Left forelimb (tissue), 1 donor: ENCODE measurements around the gene PI4K2B.
"Not testable (repeated sequence)": the region's sequence is repeated elsewhere in the genome, so short reads cannot be mapped to it uniquely, and the experiment has no call there.

Experiments used
- DNase-seq: peaks from one replicate; pipeline ENCODE4 v3.0.0-alpha.2; 2018; ENCODE audit warnings: low spot score

The PI4K2B gene

DNA sequence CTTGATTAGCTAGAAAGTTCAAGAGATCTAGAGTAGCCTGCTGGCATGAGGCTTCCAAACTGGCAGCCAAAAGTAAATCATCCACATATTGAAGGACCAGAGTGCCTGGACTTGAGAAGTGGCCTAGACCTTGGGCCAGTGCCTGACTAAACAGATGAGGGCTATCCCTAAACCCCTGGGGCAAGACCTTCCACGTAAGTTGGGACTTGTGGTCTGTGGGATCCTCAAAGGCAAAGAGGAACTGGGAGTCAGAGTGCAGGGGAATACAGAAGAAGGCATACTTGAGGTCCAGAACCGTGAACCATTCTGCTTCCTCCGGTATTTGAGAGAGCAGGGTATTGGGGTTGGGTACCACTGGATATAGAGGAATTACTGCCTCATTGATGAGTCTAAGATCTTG is 8.4 kb downstream of the PI4K2B start:
- DNase-seq: not testable (repeated sequence)

- DNase-seq: no peak
These were observed 11.3 kb downstream of the PI4K2B start for GRCh38 chr4:25245181-25245580.

DNA sequence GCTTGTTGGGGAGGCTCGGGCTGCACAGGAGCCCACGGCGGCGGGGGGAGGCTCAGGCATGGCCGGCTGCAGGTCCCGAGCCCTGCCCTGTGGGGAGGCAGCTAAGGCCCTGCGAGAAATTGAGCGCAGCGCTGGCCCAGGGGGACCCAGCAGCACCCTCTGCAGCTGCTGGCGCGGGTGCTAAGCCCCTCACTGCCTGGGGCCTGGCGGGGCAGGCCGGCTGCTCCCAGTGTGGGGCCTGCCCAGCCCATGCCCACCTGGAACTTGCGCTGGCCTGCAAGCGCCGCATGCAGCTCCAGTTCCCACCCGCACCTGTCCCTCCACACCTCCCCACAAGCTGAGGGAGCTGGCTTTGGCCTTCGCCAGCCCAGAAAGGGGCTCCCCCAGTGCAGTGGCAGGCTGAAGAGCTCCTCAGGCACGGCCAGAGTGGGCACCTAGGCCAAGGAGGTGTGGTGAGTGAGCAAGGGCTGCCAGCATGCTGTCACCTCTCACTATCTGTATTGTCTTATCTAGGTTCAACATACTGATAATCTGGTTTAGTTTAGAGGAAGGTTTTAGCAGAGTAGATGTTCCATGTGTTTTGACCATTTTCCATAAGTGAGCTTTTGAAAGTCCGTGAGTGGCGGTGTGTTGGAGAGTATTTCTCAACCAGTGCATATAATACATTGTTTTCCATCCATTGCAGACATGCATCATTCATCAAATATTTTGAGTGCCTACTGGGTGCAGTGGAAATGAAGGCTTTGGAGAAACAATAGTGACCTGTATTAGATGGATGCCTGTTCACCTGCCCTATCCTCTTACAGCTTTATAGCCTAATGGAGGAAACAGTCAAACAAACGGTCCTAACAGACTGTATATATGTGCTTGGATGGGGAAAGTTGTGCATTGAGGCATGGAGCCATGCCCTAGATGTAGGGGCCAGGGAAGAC is 13.1 kb downstream of the PI4K2B start:
- DNase-seq: no peak

DNA sequence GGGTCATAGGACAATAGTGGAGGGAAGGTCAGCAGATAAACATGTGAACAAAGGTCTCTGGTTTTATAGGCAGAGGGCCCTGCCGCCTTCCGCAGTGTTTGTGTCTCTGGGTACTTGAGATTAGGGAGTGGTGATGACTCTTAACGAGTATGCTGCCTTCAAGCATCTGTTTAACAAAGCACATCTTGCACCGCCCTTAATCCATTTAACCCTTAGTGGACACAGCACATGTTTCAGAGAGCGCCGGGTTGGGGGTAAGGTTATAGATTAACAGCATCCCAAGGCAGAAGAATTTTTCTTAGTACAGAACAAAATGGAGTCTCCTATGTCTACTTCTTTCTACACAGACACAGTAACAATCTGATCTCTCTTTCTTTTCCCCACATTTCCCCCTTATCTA is 15.0 kb downstream of the PI4K2B start:
- DNase-seq: not testable (repeated sequence)

- not testable (repeated sequence) for DNase-seq
These were observed 15.7 kb downstream of the PI4K2B start for GRCh38 chr4:25249494-25249893.

DNA sequence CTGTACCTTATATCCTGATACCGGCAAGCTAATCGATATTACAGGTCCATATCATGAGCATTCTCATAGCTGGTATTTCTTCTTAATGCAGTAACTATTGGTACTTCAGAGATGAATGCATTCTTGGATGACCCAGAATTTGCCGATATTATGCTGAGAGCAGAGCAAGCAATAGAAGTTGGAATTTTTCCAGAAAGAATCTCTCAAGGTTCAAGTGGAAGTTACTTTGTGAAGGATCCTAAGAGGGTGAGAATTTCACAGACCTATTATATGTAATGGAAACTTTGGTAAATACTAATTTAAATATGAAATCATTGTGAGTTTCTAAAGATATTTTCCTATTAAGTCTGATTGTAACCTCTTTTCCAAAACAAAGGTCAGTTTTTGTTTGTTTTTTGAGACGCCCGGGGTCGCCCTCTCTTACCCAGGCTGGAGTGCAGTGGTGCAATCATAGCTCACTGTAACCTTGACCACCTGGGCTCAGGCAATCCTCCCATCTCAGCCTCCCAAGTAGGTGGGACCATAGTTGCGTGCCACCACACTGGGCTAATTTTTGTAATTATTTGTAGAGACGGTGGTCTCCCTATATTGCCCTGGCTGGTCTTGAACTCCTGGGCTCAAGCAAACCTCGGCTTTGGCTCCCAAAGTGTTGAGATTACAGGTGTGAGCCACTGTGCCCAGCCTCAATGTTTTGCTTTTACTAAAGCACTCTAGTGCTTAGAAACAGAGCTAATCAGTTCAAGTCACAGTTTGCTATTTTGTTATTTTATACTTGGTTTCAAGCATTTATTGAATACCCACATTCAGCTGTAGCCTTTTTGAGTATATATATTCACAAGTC is 18.6 kb downstream of the PI4K2B start:
- no peak for DNase-seq

DNA sequence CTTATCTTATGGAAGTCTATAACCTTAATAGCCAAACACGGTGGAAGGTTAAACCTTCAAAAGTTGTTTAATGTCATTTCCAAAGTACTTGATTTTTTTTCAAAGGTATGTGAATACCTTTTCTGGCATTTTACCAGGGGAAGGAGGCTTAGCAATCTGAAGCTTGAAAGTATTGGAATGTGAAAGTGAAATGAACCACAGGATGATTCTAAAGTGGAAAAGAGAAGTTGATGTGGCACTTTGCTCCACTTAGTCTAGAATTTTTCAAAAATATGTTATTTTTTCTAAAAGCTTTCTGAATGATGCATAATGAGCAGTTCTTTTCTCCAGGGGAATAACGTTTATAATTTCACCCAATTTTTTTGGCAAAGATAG is 19.2 kb downstream of the PI4K2B start:
- no peak for DNase-seq

- not testable (repeated sequence) for DNase-seq
These were observed 20.0 kb downstream of the PI4K2B start for GRCh38 chr4:25253786-25254185.

GRCh38 chr4:25258980-25259578 is 25.2 kb downstream of the PI4K2B start:
- DNase-seq: no peak

DNA sequence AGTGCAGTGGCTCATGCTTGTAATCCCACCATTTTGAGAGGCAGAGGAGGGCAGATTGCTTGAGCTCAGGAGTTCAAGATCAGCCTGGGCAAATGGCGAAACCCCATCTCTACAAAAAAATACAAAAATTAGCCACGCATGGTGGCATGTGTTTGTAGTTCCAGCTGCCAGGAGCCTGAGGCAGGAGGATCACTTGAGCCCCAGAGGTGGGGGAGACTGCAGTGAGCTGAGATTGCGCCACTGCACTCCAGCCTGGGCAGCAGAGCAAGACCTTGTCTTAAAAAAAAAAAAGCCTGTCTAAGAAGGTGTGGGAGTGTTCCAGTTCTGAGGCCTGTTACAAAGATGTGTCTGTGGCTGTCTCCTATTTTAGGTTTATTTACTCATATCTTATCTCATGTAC is 38.0 kb downstream of the PI4K2B start:
- DNase-seq: no peak

DNA sequence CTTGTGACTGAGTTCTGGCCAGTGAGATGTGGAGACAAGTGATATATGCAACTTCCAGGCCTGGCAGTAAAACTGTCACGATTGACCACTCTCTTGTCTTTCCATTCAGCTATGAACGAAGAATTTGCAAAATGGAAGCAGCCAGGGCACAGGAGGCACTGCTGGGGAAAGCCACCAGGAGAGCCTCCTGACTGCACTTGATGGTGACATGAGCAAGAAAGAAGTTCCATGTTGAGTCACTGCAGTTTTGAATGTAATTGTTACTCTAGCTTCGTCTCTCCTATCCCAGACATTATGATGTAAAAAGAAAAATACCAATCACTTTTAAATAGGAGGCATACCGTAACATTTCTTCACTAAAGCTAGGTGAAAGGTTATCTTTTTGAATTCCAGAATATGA is 46.4 kb downstream of the PI4K2B start:
- no peak for DNase-seq

GRCh38 chr4:25283948-25284347 is 50.1 kb downstream of the PI4K2B start:
- no peak for DNase-seq

DNA sequence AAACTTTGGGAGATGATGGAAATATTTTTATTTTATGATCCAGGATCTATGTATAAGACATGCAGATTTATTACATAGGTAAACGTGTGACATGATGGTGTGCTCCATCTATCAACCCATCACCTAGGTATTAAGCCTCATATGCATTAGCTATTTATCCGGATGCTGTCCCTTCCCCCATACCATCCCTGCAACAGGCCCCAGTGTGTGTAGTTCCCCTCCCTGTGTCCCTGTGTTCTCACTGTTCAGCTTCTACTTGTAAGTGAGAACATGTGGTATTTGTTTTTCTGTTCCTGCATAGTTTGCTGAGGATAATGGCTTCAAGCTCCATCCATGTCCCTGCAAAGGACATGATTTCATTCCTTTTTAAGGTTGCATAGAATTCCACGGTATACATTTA is 50.6 kb downstream of the PI4K2B start:
- DNase-seq: no peak

GRCh38 chr4:25290490-25291067 is 56.7 kb downstream of the PI4K2B start:
- no peak for DNase-seq

GRCh38 chr4:25291158-25291733 is 57.4 kb downstream of the PI4K2B start:
- no peak for DNase-seq

- DNase-seq: no peak
These were observed 63.9 kb downstream of the PI4K2B start for GRCh38 chr4:25297528-25298242.

- no peak for DNase-seq
These were observed 65.8 kb downstream of the PI4K2B start for GRCh38 chr4:25299476-25300203.

DNA sequence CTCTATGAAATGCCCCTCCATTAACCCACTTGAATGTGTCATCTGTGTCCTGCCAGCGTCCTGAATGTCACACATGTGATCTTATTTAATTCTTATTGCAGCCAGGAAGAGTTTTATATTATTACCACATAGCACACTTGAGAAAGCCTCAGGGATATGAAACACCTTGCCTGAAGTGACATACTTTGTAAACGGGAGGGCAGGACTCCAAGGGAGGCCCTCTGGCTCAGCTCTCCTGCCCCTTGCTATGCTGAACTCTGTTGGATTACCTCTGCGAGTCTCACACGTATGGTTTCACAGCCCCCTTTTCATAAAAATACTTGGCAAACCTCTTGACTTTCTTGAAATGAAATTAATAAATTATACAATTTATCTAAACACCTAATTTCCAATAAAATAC is 67.6 kb downstream of the PI4K2B start:
- no peak for DNase-seq

DNA sequence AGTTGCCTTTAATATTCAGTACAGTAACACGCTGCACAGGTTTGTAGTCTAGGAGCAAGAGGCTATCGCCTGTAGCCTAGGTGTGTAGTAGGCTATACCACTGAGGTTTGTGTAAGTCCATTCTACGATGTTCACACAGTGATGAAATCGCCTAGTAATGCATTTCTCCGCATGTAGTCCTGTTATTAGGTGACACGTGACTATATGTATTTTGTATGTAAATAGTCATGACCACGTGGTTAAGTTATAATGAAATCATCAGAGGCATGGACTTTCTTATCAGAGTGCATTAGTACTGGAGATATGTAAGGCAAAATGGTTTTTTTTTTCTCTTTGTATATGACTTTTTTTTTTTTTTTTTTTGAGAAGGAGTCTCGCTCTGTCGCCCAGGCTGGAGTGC is 68.8 kb downstream of the PI4K2B start:
- no peak for DNase-seq

- DNase-seq: no peak
These were observed 69.7 kb downstream of the PI4K2B start for GRCh38 chr4:25303578-25303977.
